HepG2 (cell line): ENCODE results near the gene CCDC18. TPM values are rescaled to one million over a fixed set of nuclear protein-coding genes. Genes with fewer than 3 reads are reported as not detected.
A peak's percentile ranks its signal among the peaks of the same experiment; 100 is the strongest.

Source experiments
- ARID3A ChIP-seq: IDR thresholded peaks from 2 replicates; pipeline ENCODE4 v1.6.1; 2012; ENCODE audit warnings: low read depth, low read length, improper control_type of control experiment
- ATF2 ChIP-seq: sonication (generic); formaldehyde crosslinking; IDR thresholded peaks from 2 replicates; pipeline ENCODE4 v1.4.0; 2020; ENCODE audit warnings: missing genetic modification reagents
- FOXK1 ChIP-seq: sonication (generic); formaldehyde crosslinking; IDR thresholded peaks from 2 replicates; pipeline ENCODE4 v1.4.0; 2020; ENCODE audit warnings: low read depth, missing genetic modification reagents, borderline replicate concordance
- GATAD1 ChIP-seq: IDR thresholded peaks from 2 replicates; pipeline ENCODE4 v1.6.1; 2016; ENCODE audit warnings: missing genetic modification reagents, missing compliant biosample characterization
- HMGA1 ChIP-seq: sonication (generic); formaldehyde crosslinking; conservative IDR thresholded peaks from 2 replicates; pipeline ENCODE4 v1.4.0; 2020; ENCODE audit warnings: missing genetic modification reagents
- LCORL ChIP-seq, 2 experiments: fragments of 450-650 bp in 1 of 2; sonication (generic) in 1 of 2; formaldehyde crosslinking in 1 of 2; IDR thresholded peaks; 2 replicates each; pipeline versions ENCODE4 v1.5.0 to v1.6.1; 2017 to 2020; ENCODE audit warnings: antibody characterized with exemption in 1 of 2, missing genetic modification reagents in 1 of 2
- PREB ChIP-seq: sonication (generic); formaldehyde crosslinking; IDR thresholded peaks from 2 replicates; pipeline ENCODE4 v1.4.0; 2020; ENCODE audit warnings: missing genetic modification reagents
- SOX13 ChIP-seq, 3 experiments: fragments of 450-650 bp in 1 of 3; sonication (generic) in 1 of 3; formaldehyde crosslinking in 1 of 3; IDR thresholded peaks in 2 of 3; conservative IDR thresholded peaks in 1 of 3; 2 replicates each; pipeline versions ENCODE4 v1.5.0 to v1.6.1; 2016 to 2020; ENCODE audit warnings: antibody characterized with exemption in 1 of 3, mild to moderate bottlenecking in 1 of 3, missing compliant biosample characterization in 1 of 3, missing genetic modification reagents in 1 of 3, moderate library complexity in 1 of 3
- TFDP1 ChIP-seq: IDR thresholded peaks from 2 replicates; pipeline ENCODE4 v1.6.1; 2016; ENCODE audit warnings: missing compliant biosample characterization, missing genetic modification reagents, borderline replicate concordance
- TMF1 ChIP-seq: sonication (generic); formaldehyde crosslinking; IDR thresholded peaks from 2 replicates; pipeline ENCODE4 v1.8.1; 2022; ENCODE audit warnings: low read depth, missing genetic modification reagents
- ZBTB40 ChIP-seq, 2 experiments: fragments of 450-650 bp in 1 of 2; sonication (generic) in 1 of 2; formaldehyde crosslinking in 1 of 2; IDR thresholded peaks; 2 replicates each; pipeline versions ENCODE4 v1.6.1 to v1.8.0; 2016 to 2022; ENCODE audit warnings: antibody characterized with exemption in 1 of 2, mild to moderate bottlenecking in 1 of 2, missing genetic modification reagents in 1 of 2
- ZSCAN29 ChIP-seq: sonication (generic); formaldehyde crosslinking; conservative IDR thresholded peaks from 2 replicates; pipeline ENCODE4 v1.4.0; 2020; ENCODE audit warnings: mild to moderate bottlenecking, missing genetic modification reagents
- polyA plus RNA-seq, 8 experiments: library from polyadenylated mRNA; depleted of rRNA in 3 of 8; stranded (reverse) in 7 of 8; unstranded in 1 of 8; fragments of >200 nt; fragmentation: Illumina TruSeq in 4 of 8; extraction: Trizol in 4 of 8; gene quantifications; 2 replicates each; pipeline versions ENCODE4 v1.2.1 to v1.2.3, GENCODE V29; 2011 to 2016; ENCODE audit warnings: low read depth in 4 of 8, missing spikeins in 1 of 8, mixed read lengths in 1 of 8; ENCODE audit not compliant: insufficient read depth in 1 of 8
- total RNA-seq, 5 experiments: library from RNA; depleted of rRNA; stranded (reverse); fragments of >200 nt; fragmentation: Illumina TruSeq; extraction: Trizol; gene quantifications; 2 replicates each; pipeline ENCODE4 v1.2.3, GENCODE V29; 2016; ENCODE audit warnings: low read depth in 1 of 5

The CCDC18 gene
- total and polyA plus RNA-seq, 2 of the 13 experiments (the other 11 are each of a cell fraction or from before 2014, with no cell fraction given): 1.9 to 18.4 TPM

GRCh38 chr1:93275634-93276295 is 95.2 kb downstream of the CCDC18 start (continued):
- no peak for TF ChIP-seq PREB (CRISPR knock-in tag)
- TF ChIP-seq ARID3A: peak; percentile 80
- no peak for TF ChIP-seq HMGA1 (CRISPR knock-in tag)
- TF ChIP-seq ATF2 (CRISPR knock-in tag): 0 out of 2 replicates have a peak, but pooled peaks have one; percentile 28
- no peak for TF ChIP-seq TMF1 (CRISPR knock-in tag)
- TF ChIP-seq TFDP1 (CRISPR knock-in tag): no peak
- TF ChIP-seq ZBTB40 (IDR thresholded peaks at IDR 0.05): no peak
- no peak for TF ChIP-seq ZBTB40 (CRISPR knock-in tag; IDR thresholded peaks at IDR 0.05)
- TF ChIP-seq GATAD1 (CRISPR knock-in tag): 0 out of 2 replicates have a peak, but pooled peaks have one; percentile 16
- TF ChIP-seq FOXK1 (CRISPR knock-in tag): 0 out of 2 replicates have a peak, but pooled peaks have one; percentile 21
- TF ChIP-seq ZSCAN29 (CRISPR knock-in tag): 0 out of 2 replicates have a peak, but pooled peaks have one; percentile 58
- TF ChIP-seq LCORL (IDR thresholded peaks at IDR 0.05): no peak
- peak; percentile 40; the same call in 1 of the 2 replicates for TF ChIP-seq LCORL (CRISPR knock-in tag; IDR thresholded peaks at IDR 0.05)
- TF ChIP-seq SOX13 (IDR thresholded peaks at IDR 0.05): no peak
- TF ChIP-seq SOX13 (CRISPR knock-in tag; conservative IDR thresholded peaks at IDR 0.05 in 1 of 2, IDR thresholded peaks at IDR 0.05 in 1 of 2): peak in 1 of 2 experiments; percentile 32; a peak in 2 of 4 replicates
